B cell (primary cell): Measurements from ENCODE around the gene TMEM131. TPM values are rescaled to one million over a fixed set of nuclear protein-coding genes. Genes with fewer than 3 reads are reported as not detected.

Source experiments
- ATAC-seq: fragments of 200-7000 bp; cut with Tn5 transposase; one replicate; pipeline ENCODE4 v1.10.0; 2021; ENCODE audit warnings: low read depth, mild to moderate bottlenecking, moderate number of reproducible peaks, moderate library complexity
- CTCF ChIA-PET: fragments of 350-600 bp; sonication (Branson Sonifier 250); formaldehyde crosslinking; loops from one replicate; lab custom pipeline; 2021; ENCODE audit warnings: antibody characterized with exemption, inconsistent platforms; lab: Charles Lee
- POLR2A ChIA-PET: fragments of 350-600 bp; sonication (Branson Sonifier 250); formaldehyde crosslinking; loops from one replicate; lab custom pipeline; 2021; ENCODE audit warnings: antibody characterized with exemption; lab: Charles Lee
- DNase-seq: peaks from one replicate; pipeline ENCODE4 v3.0.0; 2013
- H2AFZ ChIP-seq: 2 replicates; pipeline ENCODE4 v1.6.1; 2012; ENCODE audit warnings: mild to moderate bottlenecking, low read depth, low read length; ENCODE audit not compliant: insufficient read depth, poor library complexity, severe bottlenecking
- H3K27ac ChIP-seq, 2 donors: 1 replicate in 1 of 2; 2 replicates in 1 of 2; pipeline ENCODE4 v1.5.1; 2012 to 2013; ENCODE audit warnings: low read length in 2 of 2, mild to moderate bottlenecking in 2 of 2, moderate library complexity in 1 of 2
- H3K27me3 ChIP-seq, 4 experiments: fragments of 200-600 bp in 1 of 4; sonication (generic) in 1 of 4; replicated peaks in 1 of 4; 1 replicate in 2 of 4; 2 replicates in 2 of 4; pipeline versions ENCODE4 v1.6.1 to v1.7.0; 2013 to 2016; ENCODE audit warnings: low read length in 3 of 4, mild to moderate bottlenecking in 2 of 4, mixed read lengths in 1 of 4, moderate library complexity in 1 of 4; ENCODE audit not compliant: insufficient read depth in 4 of 4, control insufficient read depth in 3 of 4; ENCODE audit errors: control extremely low read depth in 1 of 4
- H3K36me3 ChIP-seq, 2 experiments: replicated peaks in 1 of 2; 1 replicate in 1 of 2; 2 replicates in 1 of 2; pipeline versions ENCODE4 v1.6.1 to v1.7.1; 2013; ENCODE audit warnings: low read length in 1 of 2; ENCODE audit not compliant: insufficient read depth in 2 of 2, control insufficient read depth in 1 of 2; ENCODE audit errors: control extremely low read depth in 1 of 2, extremely low read depth in 1 of 2
- H3K4me1 ChIP-seq, 2 donors: fragments of 200-600 bp in 1 of 2; sonication (generic) in 1 of 2; 1 replicate in 1 of 2; 2 replicates in 1 of 2; pipeline versions ENCODE4 v1.5.1 to v1.6.1; 2013 to 2017; ENCODE audit warnings: low read length in 2 of 2; ENCODE audit not compliant: control insufficient read depth in 2 of 2, insufficient read depth in 2 of 2
- H3K4me2 ChIP-seq: replicated peaks from 2 replicates; pipeline ENCODE3; 2012; ENCODE audit warnings: mild to moderate bottlenecking, low read depth, low read length; ENCODE audit not compliant: poor library complexity, severe bottlenecking
- H3K4me3 ChIP-seq, 5 experiments: fragments of 200-600 bp in 1 of 5; sonication (generic) in 1 of 5; 1 replicate in 3 of 5; 2 replicates in 2 of 5; pipeline versions ENCODE4 v1.5.1 to v1.7.0; 2011 to 2016; ENCODE audit warnings: low read length in 4 of 5, mild to moderate bottlenecking in 4 of 5, low read depth in 2 of 5, control low read depth in 1 of 5, moderate library complexity in 1 of 5; ENCODE audit not compliant: insufficient read depth in 1 of 5; ENCODE audit errors: control extremely low read depth in 1 of 5, extremely low read depth in 1 of 5
- H3K79me2 ChIP-seq: fragments of 200-600 bp; sonication (generic); one replicate; pipeline ENCODE4 v1.6.0; 2016; ENCODE audit warnings: low read length; ENCODE audit not compliant: control insufficient read depth, insufficient read depth
- H3K9ac ChIP-seq: fragments of 200-600 bp; sonication (generic); 2 replicates; pipeline ENCODE4 v1.6.1; 2017; ENCODE audit warnings: mild to moderate bottlenecking, low read length, moderate library complexity
- H3K9me3 ChIP-seq, 3 donors: one replicate each; pipeline versions ENCODE4 v1.6.1 to v1.7.1; 2013; ENCODE audit warnings: low read length in 2 of 3; ENCODE audit not compliant: control insufficient read depth in 2 of 3, insufficient read depth in 1 of 3; ENCODE audit errors: control extremely low read depth in 1 of 3
- H4K20me1 ChIP-seq: 2 replicates; pipeline ENCODE4 v1.6.0; 2012; ENCODE audit warnings: mild to moderate bottlenecking, low read length; ENCODE audit not compliant: insufficient read depth, control insufficient read depth, poor library complexity, severe bottlenecking
- H3K27ac Mint-ChIP-seq: one replicate; pipeline ENCODE4 v1.8.0; 2021; ENCODE audit warnings: mixed read lengths
- H3K27me3 Mint-ChIP-seq: one replicate; pipeline ENCODE4 v1.8.0; 2021; ENCODE audit warnings: mixed read lengths
- H3K4me1 Mint-ChIP-seq: one replicate; pipeline ENCODE4 v1.8.0; 2021; ENCODE audit warnings: mixed read lengths
- H3K4me3 Mint-ChIP-seq: one replicate; pipeline ENCODE4 v1.8.0; 2021; ENCODE audit warnings: mixed read lengths
- H3K9me3 Mint-ChIP-seq: one replicate; pipeline ENCODE4 v1.8.0; 2022; ENCODE audit warnings: mixed read lengths; ENCODE audit not compliant: insufficient read depth
- EZH2 ChIP-seq: IDR thresholded peaks from 2 replicates; pipeline ENCODE4 v1.6.1; 2012; ENCODE audit warnings: borderline replicate concordance, low read depth, mild to moderate bottlenecking, moderate library complexity, low read length; ENCODE audit not compliant: insufficient read depth, poor library complexity, severe bottlenecking
- WGBS: methylation state at CpG from one replicate; pipeline ENCODE4 v1.1.5; 2013; ENCODE audit warnings: missing lambda C conversion rate; ENCODE audit not compliant: insufficient coverage; 5-methylcytosine and 5-hydroxymethylcytosine counted together
- intact Hi-C: fragments of 100-400 bp; cut with micrococcal nuclease; formaldehyde crosslinking; loops from one replicate; pipeline ENCODE4 v1.10.0; 2022
- polyA plus RNA-seq: library from polyadenylated mRNA; depleted of rRNA; stranded (reverse); fragments of >200 nt; gene quantifications from 2 replicates; pipeline ENCODE4 v1.2.3, GENCODE V29; 2012
- total RNA-seq, 2 donors: library from RNA; stranded (reverse); fragments of 120-200 nt in 1 of 2; gene quantifications; 1 replicate in 1 of 2; 2 replicates in 1 of 2; pipeline versions ENCODE4 v1.2.3 to v1.2.4, GENCODE V29; 2013 to 2022
- TF ChIP-seq, protein P1 (sequence below): fragments of 200-600 bp; IDR thresholded peaks from one replicate; pipeline ENCODE4 v1.8.0; 2022; ENCODE audit warnings: antibody characterized with exemption, mild to moderate bottlenecking

The TMEM131 gene
- total and polyA plus RNA-seq, 2 donors (not counting 1 experiment from before 2014, with no cell fraction given): 24.3 to 101 TPM

- Histone ChIP-seq H3K79me2 (peaks cover 98% of the 10 kb centered on the region), H3K9me3 (peaks cover 0 to 2% (median under 1%) of the 10 kb centered on the region in 3 donors), H2AFZ (no peak overlapping the region), H3K9ac (no peak overlapping the region), H3K36me3 (peaks cover 0 to 7% of the 10 kb centered on the region in 2 experiments), H3K4me1 (peaks cover 54% of the 10 kb centered on the region in 2 donors), H4K20me1 (peaks cover 70% of the 10 kb centered on the region), H3K4me3 (no peak overlapping the region), H3K27me3 (no peaks in the 10 kb centered on the region), H3K4me2 (peak overlapping the region; percentile 24), H3K27ac (peak overlapping the region in 1 of 2 donors; percentile 57)
- H3K9me3 Mint-ChIP-seq: no peaks in the 10 kb centered on the region
- POLR2A ChIA-PET: no interaction called here
- intact Hi-C loops: loop anchor here (2.0 to 5.0 kb wide), 2 partner anchors 16 to 34 kb away; no protein-coding TSS in a partner anchor
- TF ChIP-seq, protein P1, sequence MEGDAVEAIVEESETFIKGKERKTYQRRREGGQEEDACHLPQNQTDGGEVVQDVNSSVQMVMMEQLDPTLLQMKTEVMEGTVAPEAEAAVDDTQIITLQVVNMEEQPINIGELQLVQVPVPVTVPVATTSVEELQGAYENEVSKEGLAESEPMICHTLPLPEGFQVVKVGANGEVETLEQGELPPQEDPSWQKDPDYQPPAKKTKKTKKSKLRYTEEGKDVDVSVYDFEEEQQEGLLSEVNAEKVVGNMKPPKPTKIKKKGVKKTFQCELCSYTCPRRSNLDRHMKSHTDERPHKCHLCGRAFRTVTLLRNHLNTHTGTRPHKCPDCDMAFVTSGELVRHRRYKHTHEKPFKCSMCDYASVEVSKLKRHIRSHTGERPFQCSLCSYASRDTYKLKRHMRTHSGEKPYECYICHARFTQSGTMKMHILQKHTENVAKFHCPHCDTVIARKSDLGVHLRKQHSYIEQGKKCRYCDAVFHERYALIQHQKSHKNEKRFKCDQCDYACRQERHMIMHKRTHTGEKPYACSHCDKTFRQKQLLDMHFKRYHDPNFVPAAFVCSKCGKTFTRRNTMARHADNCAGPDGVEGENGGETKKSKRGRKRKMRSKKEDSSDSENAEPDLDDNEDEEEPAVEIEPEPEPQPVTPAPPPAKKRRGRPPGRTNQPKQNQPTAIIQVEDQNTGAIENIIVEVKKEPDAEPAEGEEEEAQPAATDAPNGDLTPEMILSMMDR: no peak
- no peak for TF ChIP-seq EZH2
- no peaks in the 10 kb centered on the region for H3K27me3 Mint-ChIP-seq
- ATAC-seq: peak; percentile 45
- H3K4me1 Mint-ChIP-seq: peaks cover 86% of the 10 kb centered on the region
- peak overlapping the region; percentile 26 for H3K4me3 Mint-ChIP-seq
- 67% methylated on average over 1 of the region's 3 CpGs for WGBS
- no peak for DNase-seq
- H3K27ac Mint-ChIP-seq: peak overlapping the region; percentile 71
- CTCF ChIA-PET: interaction anchor here (0.9 to 1.6 kb wide), 3 partner anchors 8 to 96 kb away, joined by 3 read pairs; no protein-coding TSS in a partner anchor
These were observed 29.1 kb downstream of the TMEM131 start for GRCh38 chr2:97966545-97967215.

GRCh38 chr2:97965116-97965515, 30.6 kb downstream of the TMEM131 start:
- H3K4me1 Mint-ChIP-seq: peaks cover 85% of the 10 kb centered on the region
- Histone ChIP-seq H4K20me1 (peaks cover 67% of the 10 kb centered on the region), H3K36me3 (peaks cover 0 to 7% of the 10 kb centered on the region in 2 experiments), H3K4me3 (no peak overlapping the region), H3K27ac (no peak overlapping the region), H2AFZ (no peak overlapping the region), H3K4me1 (peaks cover 41 to 57% of the 10 kb centered on the region in 2 donors), H3K9ac (no peak overlapping the region), H3K27me3 (no peaks in the 10 kb centered on the region), H3K9me3 (peaks cover 0 to 3% (median 2%) of the 10 kb centered on the region in 3 donors), H3K4me2 (no peak overlapping the region), H3K79me2 (peaks cover 98% of the 10 kb centered on the region)
- TF ChIP-seq, protein P1: no peak
- no peak for TF ChIP-seq EZH2
- H3K27ac Mint-ChIP-seq: peak overlapping the region; percentile 42
- no peaks in the 10 kb centered on the region for H3K9me3 Mint-ChIP-seq
- 96% methylated on average over 5 of the region's 12 CpGs for WGBS
- DNase-seq: no peak
- ChIA-PET POLR2A (no interaction called here), CTCF (interaction anchor here (0.8 to 1.0 kb wide), 2 partner anchors 10 to 15 kb away, joined by 3 to 4 read pairs; no protein-coding TSS in a partner anchor)
- no peak overlapping the region for H3K4me3 Mint-ChIP-seq
- intact Hi-C loops: loop anchor here (5.0 kb wide), 1 partner anchor 33 kb away; no protein-coding TSS in a partner anchor
- ATAC-seq: no peak
- H3K27me3 Mint-ChIP-seq: no peaks in the 10 kb centered on the region
